CD4-positive, CD25-positive, alpha-beta regulatory T cell (primary cell): Measurements from ENCODE around the gene KDM2B. TPM values are rescaled to one million over a fixed set of nuclear protein-coding genes. Genes with fewer than 3 reads are reported as not detected.

Experiments used
- ATAC-seq, 2 donors: fragments of 150-1000 bp; cut with Tn5 transposase; one replicate each; pipeline ENCODE4 v1.10.0; 2021; ENCODE audit warnings: low read depth in 2 of 2, moderate number of reproducible peaks in 2 of 2, moderate library complexity in 1 of 2
- DNase-seq, 3 donors: peaks; one replicate each; pipeline versions ENCODE4 v3.0.0 to v3.0.0-alpha.2; 2012 to 2022; ENCODE audit warnings: mixed read lengths in 1 of 3
- H3K27ac ChIP-seq: one replicate; pipeline ENCODE4 v1.7.0; 2013; ENCODE audit warnings: mild to moderate bottlenecking, low read length; ENCODE audit not compliant: insufficient read depth, poor library complexity, severe bottlenecking
- H3K27me3 ChIP-seq: one replicate; pipeline ENCODE4 v1.7.0; 2013; ENCODE audit warnings: low read length; ENCODE audit not compliant: control insufficient read depth, insufficient read depth
- H3K36me3 ChIP-seq: one replicate; pipeline ENCODE4 v1.7.0; 2013; ENCODE audit warnings: mild to moderate bottlenecking, low read length, moderate library complexity; ENCODE audit not compliant: control insufficient read depth, insufficient read depth
- H3K4me1 ChIP-seq: 2 replicates; pipeline ENCODE4 v1.7.0; 2013; ENCODE audit warnings: mild to moderate bottlenecking, low read length; ENCODE audit not compliant: insufficient read depth, control insufficient read depth, poor library complexity, severe bottlenecking
- H3K4me3 ChIP-seq: one replicate; pipeline ENCODE4 v1.7.0; 2013; ENCODE audit warnings: low read depth, mild to moderate bottlenecking, low read length, moderate library complexity
- H3K9me3 ChIP-seq, 2 experiments: 1 replicate in 1 of 2; 2 replicates in 1 of 2; pipeline ENCODE4 v1.7.0; 2013; ENCODE audit warnings: low read length in 2 of 2, mild to moderate bottlenecking in 1 of 2, moderate library complexity in 1 of 2; ENCODE audit not compliant: control insufficient read depth in 2 of 2
- H3K27ac Mint-ChIP-seq, 3 donors: one replicate each; pipeline ENCODE4 v1.8.0; 2020 to 2022; ENCODE audit warnings: mild to moderate bottlenecking in 3 of 3, mixed read lengths in 3 of 3, moderate library complexity in 2 of 3
- H3K27me3 Mint-ChIP-seq: one replicate; pipeline ENCODE4 v1.8.0; 2022; ENCODE audit warnings: mild to moderate bottlenecking, mixed read lengths
- H3K36me3 Mint-ChIP-seq: one replicate; pipeline ENCODE4 v1.8.0; 2020; ENCODE audit warnings: mixed read lengths
- H3K4me1 Mint-ChIP-seq, 4 donors: one replicate each; pipeline ENCODE4 v1.8.0; 2020 to 2022; ENCODE audit warnings: mixed read lengths in 4 of 4, mild to moderate bottlenecking in 1 of 4
- H3K4me3 Mint-ChIP-seq, 4 donors: one replicate each; pipeline ENCODE4 v1.8.0; 2020 to 2022; ENCODE audit warnings: mild to moderate bottlenecking in 4 of 4, mixed read lengths in 4 of 4, moderate library complexity in 3 of 4
- H3K9me3 Mint-ChIP-seq, 7 donors: one replicate each; pipeline ENCODE4 v1.8.0; 2020 to 2022; ENCODE audit warnings: mixed read lengths in 7 of 7, mild to moderate bottlenecking in 3 of 7, moderate library complexity in 2 of 7
- polyA plus RNA-seq, 4 donors: library from polyadenylated mRNA; unstranded; fragments of 300-500 nt; fragmentation: Illumina TruSeq; gene quantifications; one replicate each; pipeline ENCODE4 v1.2.3, GENCODE V29; 2021
- total RNA-seq: library from RNA; stranded (reverse); gene quantifications from one replicate; pipeline ENCODE4 v1.2.3, GENCODE V29; 2022

The KDM2B gene
- total and polyA plus RNA-seq, 5 donors from 2014 or later = 9.4 to 128 (median 11.5) TPM

GRCh38 chr12:121504505-121504904 lies 76.3 kb downstream of the KDM2B start:
- H3K27me3 ChIP-seq = no peaks in the 10 kb centered on the region
- H3K36me3 Mint-ChIP-seq = peaks cover 17% of the 10 kb centered on the region
- no peaks in the 10 kb centered on the region for H3K9me3 Mint-ChIP-seq
- no peak for ATAC-seq
- peak overlapping the region in 1 of 3 donors; percentile 60 for H3K27ac Mint-ChIP-seq
- no peak overlapping the region for H3K4me3 ChIP-seq
- no peaks in the 10 kb centered on the region for H3K27me3 Mint-ChIP-seq
- peaks cover 32% of the 10 kb centered on the region for H3K36me3 ChIP-seq
- no peak overlapping the region for H3K27ac ChIP-seq
- H3K9me3 ChIP-seq = no peaks in the 10 kb centered on the region
- peaks cover 5% of the 10 kb centered on the region for H3K4me1 ChIP-seq
- H3K4me1 Mint-ChIP-seq = peaks cover 4 to 28% (median 11%) of the 10 kb centered on the region in 4 donors
- no peak for DNase-seq
- H3K4me3 Mint-ChIP-seq = no peak overlapping the region

GRCh38 chr12:121503395-121503794 lies 77.4 kb downstream of the KDM2B start:
- Histone ChIP-seq H3K27me3 (no peaks in the 10 kb centered on the region), H3K4me1 (peaks cover 5% of the 10 kb centered on the region), H3K36me3 (peaks cover 22% of the 10 kb centered on the region), H3K27ac (no peak overlapping the region), H3K9me3 (no peaks in the 10 kb centered on the region), H3K4me3 (no peak overlapping the region)
- peaks cover 16% of the 10 kb centered on the region for H3K36me3 Mint-ChIP-seq
- peak overlapping the region in 2 of 3 donors; percentile 20 to 60 for H3K27ac Mint-ChIP-seq
- H3K27me3 Mint-ChIP-seq = no peaks in the 10 kb centered on the region
- H3K4me3 Mint-ChIP-seq = no peak overlapping the region
- DNase-seq (no peak), ATAC-seq (no peak)
- no peaks in the 10 kb centered on the region for H3K9me3 Mint-ChIP-seq
- H3K4me1 Mint-ChIP-seq = peaks cover 4 to 28% (median 11%) of the 10 kb centered on the region in 4 donors

DNA sequence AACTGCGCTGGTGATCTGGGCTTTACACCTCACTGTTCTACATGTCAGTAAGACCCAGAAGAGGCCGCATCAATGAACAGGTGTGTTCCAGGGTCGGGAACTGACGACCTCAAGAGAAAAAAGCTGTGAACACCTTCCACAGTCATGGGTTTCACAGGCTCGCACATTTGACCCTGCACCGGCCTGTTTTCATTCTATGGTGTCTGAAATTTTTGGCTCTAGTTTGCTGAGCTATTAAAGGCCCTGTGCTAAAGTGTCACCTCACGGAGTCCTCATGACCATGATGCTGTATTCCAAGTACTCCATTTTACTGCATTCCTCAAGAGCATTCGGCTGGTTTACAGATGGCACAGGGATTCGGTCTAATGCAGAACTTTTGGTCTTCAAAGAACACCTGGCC lies 78.9 kb downstream of the KDM2B start:
- no peaks in the 10 kb centered on the region for H3K27me3 ChIP-seq
- H3K36me3 ChIP-seq = peaks cover 13% of the 10 kb centered on the region
- H3K4me3 ChIP-seq = no peak overlapping the region
- ATAC-seq = no peak
- H3K27ac ChIP-seq = no peak overlapping the region
- Mint-ChIP-seq H3K9me3 (no peaks in the 10 kb centered on the region), H3K36me3 (peaks cover 9% of the 10 kb centered on the region), H3K4me1 (peaks cover 4 to 30% (median 10%) of the 10 kb centered on the region in 4 donors), H3K27ac (no peak overlapping the region), H3K4me3 (peak overlapping the region in 1 of 4 donors; percentile 73), H3K27me3 (no peaks in the 10 kb centered on the region)
- no peaks in the 10 kb centered on the region for H3K9me3 ChIP-seq
- peaks cover 6% of the 10 kb centered on the region for H3K4me1 ChIP-seq
- no peak for DNase-seq

- Mint-ChIP-seq H3K27me3 (no peaks in the 10 kb centered on the region), H3K36me3 (peaks cover 13% of the 10 kb centered on the region), H3K4me1 (peaks cover 3 to 26% (median 9%) of the 10 kb centered on the region in 4 donors), H3K9me3 (no peaks in the 10 kb centered on the region), H3K4me3 (no peak overlapping the region), H3K27ac (no peak overlapping the region)
- Histone ChIP-seq H3K27ac (no peak overlapping the region), H3K27me3 (no peaks in the 10 kb centered on the region), H3K9me3 (no peaks in the 10 kb centered on the region), H3K4me1 (peaks cover 8% of the 10 kb centered on the region), H3K4me3 (no peak overlapping the region), H3K36me3 (peaks cover 9% of the 10 kb centered on the region)
- DNase-seq (peak; percentile 60 to 69 (median 64)), ATAC-seq (peak; percentile 70 to 75)
Observed at GRCh38 chr12:121499929-121500793, 80.7 kb downstream of the KDM2B start.

- H3K4me1 ChIP-seq = peaks cover 8% of the 10 kb centered on the region
- Mint-ChIP-seq H3K36me3 (peaks cover 14% of the 10 kb centered on the region), H3K9me3 (no peaks in the 10 kb centered on the region), H3K27ac (peak overlapping the region in 1 of 3 donors; percentile 62), H3K4me1 (peaks cover 9 to 23% (median 13%) of the 10 kb centered on the region in 4 donors), H3K4me3 (no peak overlapping the region), H3K27me3 (no peaks in the 10 kb centered on the region)
- no peak for ATAC-seq
- no peak overlapping the region for H3K27ac ChIP-seq
- no peak for DNase-seq
- peaks cover 15% of the 10 kb centered on the region for H3K36me3 ChIP-seq
- no peaks in the 10 kb centered on the region for H3K27me3 ChIP-seq
- no peak overlapping the region for H3K4me3 ChIP-seq
- H3K9me3 ChIP-seq = no peaks in the 10 kb centered on the region
Observed at GRCh38 chr12:121495746-121496145, 85.1 kb downstream of the KDM2B start.

DNA sequence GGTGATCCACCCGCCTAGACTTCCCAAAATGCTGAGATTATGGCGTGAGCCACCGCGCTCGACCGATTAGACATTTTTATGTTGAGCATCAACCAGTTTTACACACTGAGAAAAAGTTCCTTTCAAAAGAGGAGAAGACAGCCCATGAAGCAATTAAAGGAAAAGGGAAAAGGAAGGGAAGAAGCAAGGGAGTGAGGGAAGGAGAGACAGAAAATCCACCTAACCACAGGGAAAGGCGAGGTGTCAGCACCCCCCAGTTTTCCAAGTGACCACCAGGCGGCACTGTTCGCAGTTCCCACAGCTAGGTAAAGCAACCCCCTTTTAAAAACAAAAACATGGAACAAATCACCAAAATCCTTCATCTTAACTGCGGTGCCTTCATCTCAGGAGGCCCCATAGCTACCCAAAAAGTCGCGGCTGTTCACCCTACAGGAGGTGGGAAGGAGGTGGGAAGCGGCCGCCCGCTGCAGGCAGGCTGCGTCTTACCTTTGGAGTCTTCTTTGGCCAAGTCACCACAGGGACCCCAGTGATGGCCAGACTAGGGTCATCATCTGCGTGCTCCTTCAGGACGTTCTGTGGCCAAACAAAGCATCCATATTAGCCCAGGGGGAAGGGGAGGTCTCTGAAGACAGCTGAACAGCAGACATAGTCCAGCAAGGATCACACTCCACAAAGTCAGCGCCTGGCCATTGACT lies 86.6 kb downstream of the KDM2B start:
- Histone ChIP-seq H3K4me1 (peaks cover 3% of the 10 kb centered on the region), H3K4me3 (no peak overlapping the region), H3K36me3 (peaks cover 25% of the 10 kb centered on the region), H3K27ac (no peak overlapping the region), H3K9me3 (no peaks in the 10 kb centered on the region), H3K27me3 (no peaks in the 10 kb centered on the region)
- H3K36me3 Mint-ChIP-seq = peaks cover 14% of the 10 kb centered on the region
- H3K4me3 Mint-ChIP-seq = peak overlapping the region in 1 of 4 donors; percentile 47
- no peaks in the 10 kb centered on the region for H3K9me3 Mint-ChIP-seq
- H3K27ac Mint-ChIP-seq = peak overlapping the region in 1 of 3 donors; percentile 84
- no peaks in the 10 kb centered on the region for H3K27me3 Mint-ChIP-seq
- H3K4me1 Mint-ChIP-seq = peaks cover 5 to 20% (median 12%) of the 10 kb centered on the region in 4 donors
- DNase-seq = peak; percentile 37 to 54 (median 53)
- no peak for ATAC-seq

DNA sequence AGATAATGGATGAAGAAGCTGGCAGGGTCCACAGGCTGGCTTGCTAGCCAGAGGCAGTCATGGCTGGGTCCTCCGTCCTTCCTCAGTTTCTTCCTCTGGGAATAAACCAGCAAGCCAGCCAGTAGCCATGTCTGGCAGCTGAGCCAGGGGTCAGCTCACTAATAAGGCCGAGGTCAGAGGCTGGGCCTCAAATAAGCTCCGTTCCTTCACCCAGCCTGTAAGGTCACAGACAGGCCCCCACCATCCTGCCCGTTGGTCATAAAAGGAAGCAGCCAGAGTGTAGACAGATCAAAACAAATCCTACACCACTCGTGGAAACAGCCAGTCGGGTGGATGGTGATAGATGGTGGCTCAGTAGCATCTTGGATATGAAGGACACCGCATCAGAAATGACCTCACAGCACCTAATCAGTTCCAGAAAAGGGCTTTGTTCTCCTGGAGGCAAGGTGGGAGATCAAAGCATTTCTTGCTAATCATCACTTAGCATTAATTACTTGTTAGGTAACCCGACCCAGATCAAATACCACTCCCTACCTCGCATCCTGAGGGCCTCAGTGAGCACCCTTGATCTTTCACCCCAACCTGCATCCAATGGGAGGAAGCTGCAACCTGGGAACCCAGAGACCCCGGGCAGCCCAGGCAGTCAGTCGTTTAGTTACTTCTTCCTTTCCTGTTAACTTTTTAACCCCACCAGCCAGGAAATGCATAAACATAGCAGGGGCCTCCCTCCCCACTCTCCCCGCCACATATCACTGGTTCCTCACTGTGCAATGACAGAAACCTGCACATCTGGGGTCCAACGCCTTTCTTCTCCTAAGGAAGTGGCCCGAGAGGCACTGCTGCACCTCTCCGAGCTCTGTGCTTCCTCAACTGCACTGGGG lies 90.2 kb downstream of the KDM2B start:
- Histone ChIP-seq H3K27me3 (no peaks in the 10 kb centered on the region), H3K4me3 (no peak overlapping the region), H3K9me3 (no peaks in the 10 kb centered on the region), H3K27ac (no peak overlapping the region), H3K4me1 (no peaks in the 10 kb centered on the region), H3K36me3 (peaks cover 23% of the 10 kb centered on the region)
- H3K27ac Mint-ChIP-seq = no peak overlapping the region
- H3K27me3 Mint-ChIP-seq = no peaks in the 10 kb centered on the region
- DNase-seq (no peak), ATAC-seq (no peak)
- H3K9me3 Mint-ChIP-seq = no peaks in the 10 kb centered on the region
- H3K36me3 Mint-ChIP-seq = peaks cover 8% of the 10 kb centered on the region
- H3K4me1 Mint-ChIP-seq = peaks cover 4 to 15% (median 8%) of the 10 kb centered on the region in 4 donors
- no peak overlapping the region for H3K4me3 Mint-ChIP-seq
